HUES48 (cell line): Measurements from ENCODE around the gene RELL1.

Experiments used
- H3K27ac ChIP-seq: one replicate; pipeline ENCODE4 v1.7.0; 2013; ENCODE audit warnings: low read depth, low read length, inconsistent platforms
- H3K27me3 ChIP-seq: 2 replicates; pipeline ENCODE4 v1.6.1; 2013; ENCODE audit warnings: mild to moderate bottlenecking, low read length; ENCODE audit not compliant: control insufficient read depth, insufficient read depth
- H3K36me3 ChIP-seq: 2 replicates; pipeline ENCODE4 v1.6.1; 2013; ENCODE audit warnings: low read length; ENCODE audit not compliant: control insufficient read depth, insufficient read depth
- H3K4me1 ChIP-seq: 2 replicates; pipeline ENCODE4 v1.6.1; 2013; ENCODE audit warnings: mild to moderate bottlenecking, low read length; ENCODE audit not compliant: control insufficient read depth, insufficient read depth
- H3K4me3 ChIP-seq: 2 replicates; pipeline ENCODE4 v1.5.1; 2013; ENCODE audit warnings: mild to moderate bottlenecking, low read depth, low read length
- H3K9ac ChIP-seq: 2 replicates; pipeline ENCODE4 v1.6.1; 2013; ENCODE audit warnings: mild to moderate bottlenecking, low read depth, low read length, moderate library complexity
- H3K9me3 ChIP-seq: 2 replicates; pipeline ENCODE4 v1.6.1; 2013; ENCODE audit warnings: low read length; ENCODE audit not compliant: control insufficient read depth, insufficient read depth

RELL1 gene

DNA sequence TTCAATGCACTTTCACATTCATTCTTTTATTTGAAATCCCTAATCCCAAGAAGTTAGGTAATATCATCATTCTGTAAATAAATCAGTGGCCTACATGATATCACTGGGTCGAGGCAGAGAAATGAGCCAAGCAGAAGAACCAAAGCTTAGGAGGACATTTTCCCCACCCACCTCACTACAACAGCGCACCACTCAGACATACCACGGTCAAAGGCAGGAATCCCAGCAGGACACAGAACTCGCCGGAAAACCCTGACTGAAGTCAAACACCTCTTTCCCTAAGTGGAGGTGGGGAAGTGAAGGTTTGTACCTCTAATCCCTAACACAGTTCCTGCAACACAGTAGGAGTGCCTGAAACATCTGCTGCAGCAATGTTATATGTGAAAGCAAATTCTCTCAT is 21.5 kb downstream of the RELL1 start:
- Histone ChIP-seq H3K36me3 (no peaks in the 10 kb centered on the region), H3K9ac (no peak overlapping the region), H3K4me3 (no peak overlapping the region), H3K4me1 (peaks cover 46% of the 10 kb centered on the region), H3K9me3 (no peaks in the 10 kb centered on the region), H3K27ac (peak overlapping the region; percentile 18), H3K27me3 (no peaks in the 10 kb centered on the region)

DNA sequence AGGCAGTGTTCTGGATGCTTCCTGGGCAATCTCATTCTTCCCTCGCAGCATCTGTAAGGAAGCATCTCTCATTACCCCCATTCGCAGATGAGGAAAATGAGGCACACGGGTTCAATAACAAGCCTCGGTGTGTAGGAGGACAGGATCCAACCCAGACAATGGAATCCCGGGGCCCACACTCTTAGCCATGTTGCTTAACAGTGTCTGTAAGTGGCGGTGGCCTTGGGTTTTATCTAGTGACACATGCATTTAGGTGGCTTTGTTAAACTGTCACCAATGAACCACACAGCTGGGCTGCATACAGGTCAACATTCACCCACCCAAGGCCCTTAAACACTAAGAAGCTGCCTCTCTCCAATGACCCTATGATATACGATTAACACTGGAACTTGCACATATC is 22.6 kb downstream of the RELL1 start:
- no peak overlapping the region for H3K9ac ChIP-seq

DNA sequence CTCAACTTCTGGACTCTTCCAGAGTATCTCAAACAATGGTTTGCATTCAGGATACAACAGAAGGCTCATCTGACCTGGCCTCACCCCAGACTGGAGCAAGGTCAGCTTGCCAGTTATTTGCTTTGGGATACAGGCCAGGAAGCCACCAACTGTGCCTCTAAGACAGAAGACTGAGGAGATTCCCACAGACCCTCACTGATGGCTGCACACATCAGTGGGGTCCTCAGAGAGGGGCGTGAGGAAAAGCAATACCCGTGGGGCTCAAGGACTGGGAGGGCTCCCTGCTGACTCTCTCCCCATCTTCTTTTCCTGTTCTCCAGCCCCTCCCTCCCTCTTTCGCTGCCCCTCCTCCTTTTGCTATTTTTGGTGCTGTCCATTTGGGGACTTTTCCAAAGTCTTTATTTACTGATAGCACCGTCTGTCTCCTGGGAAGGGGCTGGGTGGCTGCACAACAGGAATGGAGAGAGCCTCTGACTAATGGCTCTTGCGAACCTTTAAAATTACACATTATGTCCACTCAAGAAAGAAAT is 23.2 kb downstream of the RELL1 start:
- H3K9ac ChIP-seq, result no peak overlapping the region
- H3K27me3 ChIP-seq, result no peaks in the 10 kb centered on the region
- H3K4me3 ChIP-seq, result no peak overlapping the region
- no peaks in the 10 kb centered on the region for H3K36me3 ChIP-seq
- no peaks in the 10 kb centered on the region for H3K9me3 ChIP-seq
- peaks cover 46% of the 10 kb centered on the region for H3K4me1 ChIP-seq
- peak overlapping the region; percentile 65 for H3K27ac ChIP-seq

More for the DNA sequence above, 22.6 kb downstream of the RELL1 start:
- H3K9me3 ChIP-seq, result no peaks in the 10 kb centered on the region
- H3K36me3 ChIP-seq, result no peaks in the 10 kb centered on the region
- no peaks in the 10 kb centered on the region for H3K27me3 ChIP-seq
- H3K4me1 ChIP-seq, result peaks cover 46% of the 10 kb centered on the region
- H3K4me3 ChIP-seq, result no peak overlapping the region
- H3K27ac ChIP-seq, result peak overlapping the region; percentile 65

DNA sequence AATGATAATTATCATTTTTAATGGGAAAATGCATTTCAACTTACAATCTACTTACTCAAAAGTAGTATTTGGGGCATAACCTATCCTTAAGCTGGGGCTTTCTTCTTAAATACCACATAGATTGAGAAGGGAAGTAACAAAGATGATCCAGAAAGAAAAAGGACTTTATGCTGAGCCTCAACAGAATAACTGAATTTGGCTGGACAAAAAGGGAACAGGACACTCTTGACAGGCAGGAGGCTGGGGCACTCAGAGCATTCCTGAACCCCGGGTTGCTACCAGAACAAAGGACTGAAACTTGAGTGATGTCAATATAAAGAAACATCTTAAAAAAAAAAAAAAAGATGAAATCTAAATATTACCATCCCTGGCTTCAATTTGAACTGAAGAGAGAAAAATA is 23.9 kb downstream of the RELL1 start:
- no peaks in the 10 kb centered on the region for H3K9me3 ChIP-seq
- peak overlapping the region; percentile 65 for H3K27ac ChIP-seq
- no peaks in the 10 kb centered on the region for H3K27me3 ChIP-seq
- no peak overlapping the region for H3K9ac ChIP-seq
- H3K4me1 ChIP-seq, result peaks cover 45% of the 10 kb centered on the region
- no peaks in the 10 kb centered on the region for H3K36me3 ChIP-seq
- H3K4me3 ChIP-seq, result peak overlapping the region; percentile 19; the same call in 1 of the 2 replicates

DNA sequence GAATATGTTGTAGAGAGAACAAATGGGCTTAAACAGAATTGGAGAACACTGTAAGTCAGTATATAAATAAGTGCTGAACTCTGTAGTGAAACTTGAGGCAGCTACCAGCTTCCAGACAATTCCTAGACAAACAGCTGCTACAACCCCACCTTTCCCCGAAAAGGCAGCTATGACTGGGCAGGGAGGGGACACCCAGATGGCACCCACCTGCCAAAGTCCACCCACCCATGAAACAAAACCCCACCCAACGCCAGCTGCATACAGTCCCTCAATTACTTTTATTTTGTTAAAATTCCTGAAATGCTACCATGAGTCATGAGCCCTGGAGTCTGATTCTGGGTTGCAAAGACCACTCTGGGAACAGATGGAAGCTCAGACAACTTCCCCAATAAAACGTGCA is 24.4 kb downstream of the RELL1 start:
- H3K4me1 ChIP-seq, result peaks cover 40% of the 10 kb centered on the region

DNA sequence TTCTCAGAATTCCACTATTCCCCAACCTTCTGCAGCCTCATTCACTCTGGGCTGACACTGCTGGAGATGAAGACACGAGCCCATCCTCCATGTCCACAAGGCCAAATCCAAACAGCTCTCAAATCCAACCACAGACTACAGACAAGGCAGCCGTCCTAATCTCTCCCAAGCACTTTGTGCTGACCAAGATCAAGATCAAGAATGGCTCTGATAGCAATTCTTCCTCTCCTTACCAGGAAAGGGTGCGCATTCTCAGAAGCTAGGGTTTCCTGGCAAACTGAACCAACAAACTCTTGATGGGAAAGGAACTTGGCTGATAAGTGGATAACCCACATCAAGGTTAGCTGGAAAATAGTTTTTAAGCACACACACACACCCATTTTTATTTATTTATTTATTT is 26.5 kb downstream of the RELL1 start:
- Histone ChIP-seq H3K9ac (no peak overlapping the region), H3K27me3 (no peaks in the 10 kb centered on the region), H3K36me3 (no peaks in the 10 kb centered on the region), H3K4me3 (no peak overlapping the region), H3K4me1 (peaks cover 25% of the 10 kb centered on the region), H3K27ac (no peak overlapping the region), H3K9me3 (peaks cover 10% of the 10 kb centered on the region; the same call in 1 of the 2 replicates)

More for the DNA sequence above, 24.4 kb downstream of the RELL1 start:
- H3K4me3 ChIP-seq, result peak overlapping the region; percentile 19; the same call in 1 of the 2 replicates
- no peak overlapping the region for H3K9ac ChIP-seq
- no peak overlapping the region for H3K27ac ChIP-seq
- no peaks in the 10 kb centered on the region for H3K27me3 ChIP-seq
- no peaks in the 10 kb centered on the region for H3K36me3 ChIP-seq
- H3K9me3 ChIP-seq, result 0 out of 2 replicates have a peak, but pooled peaks cover 2% of the 10 kb centered on the region

DNA sequence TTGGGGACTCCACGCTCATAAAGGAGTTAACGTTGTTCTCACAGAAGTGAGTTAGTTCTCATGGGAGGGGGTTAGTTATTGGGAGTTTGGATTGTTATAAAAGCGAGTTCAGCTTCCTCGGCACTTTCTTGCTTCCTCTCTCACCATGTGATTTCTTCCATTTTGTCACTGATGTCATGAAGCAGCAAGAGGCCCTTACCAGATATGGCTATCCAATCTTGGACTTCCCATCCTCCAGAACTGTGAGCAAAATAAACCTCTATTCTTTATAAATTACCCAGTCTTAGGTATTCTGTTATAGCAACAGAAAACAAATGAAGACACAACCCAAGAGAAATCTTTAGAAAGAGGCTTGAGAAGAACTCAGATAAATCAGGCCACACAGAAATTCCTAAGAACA is 29.5 kb downstream of the RELL1 start:
- H3K4me3 ChIP-seq, result no peak overlapping the region

DNA sequence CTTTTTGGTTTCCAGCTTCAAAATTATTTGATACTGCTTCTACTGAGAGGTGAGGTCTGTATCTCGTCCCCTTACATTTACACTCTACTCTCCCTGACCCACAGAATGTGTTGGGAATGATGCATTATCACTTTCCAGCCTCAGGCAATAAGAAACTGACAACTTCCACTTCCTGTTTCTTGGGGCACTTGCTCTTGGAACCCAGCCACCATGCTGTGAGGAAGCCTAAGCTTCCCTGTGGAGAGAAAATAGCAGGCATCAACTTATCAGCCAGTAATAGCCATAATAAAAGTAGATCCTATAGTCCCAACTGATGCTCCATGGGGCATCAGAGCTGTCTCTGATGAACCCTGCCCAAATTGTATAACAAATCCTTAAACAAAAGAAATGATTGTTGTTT is 32.6 kb downstream of the RELL1 start:
- peaks cover 10% of the 10 kb centered on the region; the same call in 1 of the 2 replicates for H3K9me3 ChIP-seq
- H3K9ac ChIP-seq, result no peak overlapping the region
- peaks cover 37% of the 10 kb centered on the region for H3K4me1 ChIP-seq
- H3K4me3 ChIP-seq, result 0 out of 2 replicates have a peak overlapping the region, but pooled peaks have one; percentile 10
- H3K27ac ChIP-seq, result peak overlapping the region; percentile 72
- H3K27me3 ChIP-seq, result no peaks in the 10 kb centered on the region
- no peaks in the 10 kb centered on the region for H3K36me3 ChIP-seq

More for the DNA sequence above, 29.5 kb downstream of the RELL1 start:
- Histone ChIP-seq H3K4me1 (peaks cover 32% of the 10 kb centered on the region), H3K9ac (no peak overlapping the region), H3K36me3 (no peaks in the 10 kb centered on the region), H3K27me3 (no peaks in the 10 kb centered on the region), H3K27ac (no peak overlapping the region), H3K9me3 (peaks cover 10% of the 10 kb centered on the region; the same call in 1 of the 2 replicates)

DNA sequence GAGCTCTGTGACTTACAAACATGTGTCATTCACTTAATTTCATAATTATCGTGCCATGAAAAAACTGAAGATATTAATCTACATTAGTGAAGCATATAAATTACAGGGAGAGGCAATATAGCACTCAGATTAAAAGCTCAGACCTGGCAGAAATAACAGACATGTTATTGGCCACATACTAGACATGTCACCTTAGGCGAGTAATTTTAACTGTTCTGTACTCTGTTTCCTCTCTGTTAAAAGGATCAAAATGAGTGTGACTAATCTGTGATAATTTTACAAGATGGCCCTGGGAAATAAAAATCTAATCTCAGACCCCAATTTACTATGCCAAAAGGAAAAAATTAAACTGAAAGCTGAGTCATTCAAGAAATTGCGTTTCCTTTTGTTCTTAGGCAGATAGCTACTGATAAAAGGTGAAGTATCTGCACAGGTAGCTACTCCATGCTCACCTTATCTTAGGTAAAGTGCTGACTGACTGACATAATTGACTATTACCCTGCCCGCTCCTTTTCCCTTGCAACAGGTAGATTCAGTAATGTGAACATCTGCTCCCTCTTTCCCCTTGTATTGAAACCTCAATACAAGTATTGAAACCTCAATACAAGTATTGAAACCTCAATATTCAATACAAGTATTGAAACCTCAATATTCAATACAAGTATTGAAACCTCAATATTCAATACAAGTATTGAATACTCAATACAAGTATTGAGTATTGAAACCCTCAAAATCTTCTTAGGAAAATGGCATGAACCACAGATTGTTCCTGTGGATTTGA is 33.2 kb downstream of the RELL1 start:
- Histone ChIP-seq H3K36me3 (no peaks in the 10 kb centered on the region), H3K9ac (no peak overlapping the region), H3K9me3 (peaks cover 10% of the 10 kb centered on the region; the same call in 1 of the 2 replicates), H3K27ac (peak overlapping the region; percentile 72), H3K4me1 (peaks cover 44% of the 10 kb centered on the region), H3K27me3 (no peaks in the 10 kb centered on the region), H3K4me3 (no peak overlapping the region)

DNA sequence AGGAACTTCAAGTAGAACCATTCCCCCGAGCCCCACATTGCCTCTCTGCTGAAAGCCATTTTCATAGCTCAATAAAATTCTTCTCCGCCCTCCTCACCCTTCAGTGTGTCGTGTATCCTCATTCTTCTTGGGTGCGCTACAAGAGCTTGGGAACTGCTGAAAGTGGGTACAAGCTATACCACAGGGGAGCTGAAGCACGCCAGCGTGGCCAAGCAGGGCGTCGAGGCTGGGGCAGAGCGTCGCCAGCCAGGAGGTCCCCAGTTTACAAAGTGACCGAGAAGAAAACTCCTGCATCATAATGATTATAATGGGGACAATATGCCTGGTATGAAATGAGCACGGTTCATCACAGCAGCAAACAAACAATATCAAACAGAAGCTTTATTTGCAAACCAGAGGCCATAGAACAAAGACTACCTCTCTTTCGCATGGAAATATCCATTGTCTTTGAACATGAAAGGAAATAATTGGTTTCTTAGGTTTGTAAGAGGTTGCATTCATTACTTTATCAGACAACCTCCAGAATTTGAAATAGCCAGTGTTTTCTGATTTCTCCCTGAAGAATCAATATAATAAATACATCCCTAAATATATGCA is 34.3 kb downstream of the RELL1 start:
- Histone ChIP-seq H3K4me1 (peaks cover 45% of the 10 kb centered on the region), H3K27ac (no peak overlapping the region), H3K27me3 (no peaks in the 10 kb centered on the region), H3K9me3 (peaks cover 9% of the 10 kb centered on the region; the same call in 1 of the 2 replicates), H3K9ac (no peak overlapping the region), H3K4me3 (no peak overlapping the region), H3K36me3 (0 out of 2 replicates have a peak, but pooled peaks cover 2% of the 10 kb centered on the region)

DNA sequence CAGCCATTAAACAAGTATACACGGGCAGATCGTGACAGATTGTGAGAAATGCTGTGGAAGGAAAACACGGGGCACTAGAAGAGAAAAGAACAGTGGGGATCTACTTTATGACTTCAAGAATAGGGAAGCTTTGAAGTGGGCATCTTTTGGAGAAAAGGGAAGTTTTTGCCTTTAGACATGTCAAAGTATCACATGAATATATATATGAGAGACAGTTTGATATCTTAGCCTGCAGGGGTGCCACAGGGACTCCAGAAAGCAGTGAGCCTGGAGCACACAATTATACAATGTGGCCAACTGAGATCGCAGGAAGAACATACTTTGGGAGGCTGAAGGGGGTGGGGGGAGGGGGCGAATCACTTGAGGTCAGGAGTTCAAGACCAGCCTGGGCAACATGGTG is 35.7 kb downstream of the RELL1 start:
- Histone ChIP-seq H3K27me3 (no peaks in the 10 kb centered on the region), H3K4me1 (peaks cover 45% of the 10 kb centered on the region), H3K9me3 (no peaks in the 10 kb centered on the region), H3K4me3 (no peak overlapping the region), H3K27ac (no peak overlapping the region), H3K36me3 (peaks cover 11% of the 10 kb centered on the region; the same call in 1 of the 2 replicates), H3K9ac (no peak overlapping the region)
